Measurements from ENCODE around the gene GMPPA. TPM values are rescaled to one million over a fixed set of nuclear protein-coding genes. Genes with fewer than 3 reads are reported as not detected.

GMPPA gene
- total and polyA plus RNA-seq, 2 experiments from 2014 or later, result 67.8 to 76.5 TPM

GRCh38 chr2:219496247-219496824 is 2.4 kb upstream of the GMPPA start:
- DNase-seq (ENCODE audit: low spot score), result no peak
- Histone ChIP-seq H3K4me2 (peak overlapping the region; percentile 84), H3K9me3 (ENCODE audit: low read depth) (no peaks in the 10 kb centered on the region), H3K27me3 (peaks cover 54% of the 10 kb centered on the region), H3K79me2 (peaks cover 12% of the 10 kb centered on the region), H3K9me2 (replicated peaks; ENCODE audit: insufficient read depth) (no peaks in the 10 kb centered on the region), H3K4me1 (ENCODE audit: insufficient read depth) (peaks cover 23% of the 10 kb centered on the region), H3K36me3 (replicated peaks; ENCODE audit: insufficient read depth, low read depth) (no peaks in the 10 kb centered on the region), H3K4me3 (no peak overlapping the region), H3K27ac (no peak overlapping the region), H2AFZ (no peak overlapping the region), H4K20me1 (ENCODE audit: insufficient read depth, poor library complexity, severe bottlenecking) (no peaks in the 10 kb centered on the region)
- WGBS (ENCODE audit: low lambda C conversion rate, missing lambda C conversion rate), result 35% methylated on average over 20 of the region's 20 CpGs
- TF ChIP-seq EZH2phosphoT487 (IDR thresholded peaks at IDR 0.05; ENCODE audit: low read depth, severe bottlenecking, unreplicated experiment) (no peak), CTCF (IDR thresholded peaks at IDR 0.05; ENCODE audit: poor library complexity) (no peak), EZH2 (IDR thresholded peaks at IDR 0.05; ENCODE audit: borderline replicate concordance) (no peak)

GRCh38 chr2:219496825-219497494 is 1.7 kb upstream of the GMPPA start:
- H4K20me1 ChIP-seq (ENCODE audit: insufficient read depth, poor library complexity, severe bottlenecking), result no peaks in the 10 kb centered on the region
- H3K4me3 ChIP-seq, result no peak overlapping the region
- no peak overlapping the region for H3K27ac ChIP-seq
- peaks cover 23% of the 10 kb centered on the region for H3K4me1 ChIP-seq (ENCODE audit: insufficient read depth)
- 26% methylated on average over 61 of the region's 61 CpGs for WGBS (ENCODE audit: low lambda C conversion rate, missing lambda C conversion rate)
- TF ChIP-seq CTCF (IDR thresholded peaks at IDR 0.05; ENCODE audit: poor library complexity), result no peak
- no peak for TF ChIP-seq EZH2phosphoT487 (IDR thresholded peaks at IDR 0.05; ENCODE audit: low read depth, severe bottlenecking, unreplicated experiment)
- TF ChIP-seq EZH2 (IDR thresholded peaks at IDR 0.05; ENCODE audit: borderline replicate concordance), result no peak
- H3K36me3 ChIP-seq (replicated peaks; ENCODE audit: insufficient read depth, low read depth), result no peaks in the 10 kb centered on the region
- no peak overlapping the region for H2AFZ ChIP-seq
- H3K79me2 ChIP-seq, result peaks cover 12% of the 10 kb centered on the region
- no peaks in the 10 kb centered on the region for H3K9me2 ChIP-seq (replicated peaks; ENCODE audit: insufficient read depth)
- peaks cover 54% of the 10 kb centered on the region for H3K27me3 ChIP-seq
- no peaks in the 10 kb centered on the region for H3K9me3 ChIP-seq (ENCODE audit: low read depth)
- no peak for DNase-seq (ENCODE audit: low spot score)
- peak overlapping the region; percentile 84 for H3K4me2 ChIP-seq

GRCh38 chr2:219497495-219498279 is 1.0 kb upstream of the GMPPA start:
- WGBS (ENCODE audit: low lambda C conversion rate, missing lambda C conversion rate), result 6% methylated on average over 46 of the region's 59 CpGs
- TF ChIP-seq EZH2phosphoT487 (IDR thresholded peaks at IDR 0.05; ENCODE audit: low read depth, severe bottlenecking, unreplicated experiment), result no peak
- no peak for TF ChIP-seq EZH2 (IDR thresholded peaks at IDR 0.05; ENCODE audit: borderline replicate concordance)
- TF ChIP-seq CTCF (IDR thresholded peaks at IDR 0.05; ENCODE audit: poor library complexity), result no peak
- Histone ChIP-seq H3K27me3 (peaks cover 48% of the 10 kb centered on the region), H3K79me2 (peaks cover 12% of the 10 kb centered on the region), H3K4me3 (peak overlapping the region; percentile 24), H3K27ac (peak overlapping the region; percentile 81), H3K9me2 (replicated peaks; ENCODE audit: insufficient read depth) (no peaks in the 10 kb centered on the region), H3K4me1 (ENCODE audit: insufficient read depth) (peaks cover 23% of the 10 kb centered on the region), H4K20me1 (ENCODE audit: insufficient read depth, poor library complexity, severe bottlenecking) (no peaks in the 10 kb centered on the region), H2AFZ (peak overlapping the region; percentile 67), H3K9me3 (ENCODE audit: low read depth) (no peaks in the 10 kb centered on the region), H3K4me2 (peak overlapping the region; percentile 84), H3K36me3 (replicated peaks; ENCODE audit: insufficient read depth, low read depth) (no peaks in the 10 kb centered on the region)
- DNase-seq (ENCODE audit: low spot score), result peak; percentile 89
